Hindlimb muscle (tissue), 1 donor: ENCODE results near the gene CDC20B. TPM values are rescaled to one million over a fixed set of nuclear protein-coding genes. Genes with fewer than 3 reads are reported as not detected.

Experiments
- DNase-seq: peaks from one replicate; pipeline ENCODE4 v3.0.0-alpha.2; 2013
- polyA plus RNA-seq: library from polyadenylated mRNA; unstranded; fragments of 120-200 nt; gene quantifications from one replicate; pipeline ENCODE4 v1.2.1, GENCODE V29; 2013; ENCODE audit not compliant: insufficient read length

The CDC20B gene
- polyA plus RNA-seq, result 0.12 TPM

GRCh38 chr5:55172937-55173686, at the start of gene CDC20B:
TSS of gene CDC20B (minus strand) at chr5:55173177. CDS start at chr5:55173000, 177 bp downstream.
- DNase-seq, result peak; percentile 84

GRCh38 chr5:55222092-55222984, 49.4 kb upstream of the CDC20B start:
- no peak for DNase-seq

- no peak for DNase-seq
These were observed 47.6 kb upstream of the CDC20B start for GRCh38 chr5:55220433-55221185.

- DNase-seq, result no peak
These were observed 46.8 kb upstream of the CDC20B start for GRCh38 chr5:55219770-55220169.

GRCh38 chr5:55218967-55219366, 46.0 kb upstream of the CDC20B start:
- DNase-seq, result no peak

DNA sequence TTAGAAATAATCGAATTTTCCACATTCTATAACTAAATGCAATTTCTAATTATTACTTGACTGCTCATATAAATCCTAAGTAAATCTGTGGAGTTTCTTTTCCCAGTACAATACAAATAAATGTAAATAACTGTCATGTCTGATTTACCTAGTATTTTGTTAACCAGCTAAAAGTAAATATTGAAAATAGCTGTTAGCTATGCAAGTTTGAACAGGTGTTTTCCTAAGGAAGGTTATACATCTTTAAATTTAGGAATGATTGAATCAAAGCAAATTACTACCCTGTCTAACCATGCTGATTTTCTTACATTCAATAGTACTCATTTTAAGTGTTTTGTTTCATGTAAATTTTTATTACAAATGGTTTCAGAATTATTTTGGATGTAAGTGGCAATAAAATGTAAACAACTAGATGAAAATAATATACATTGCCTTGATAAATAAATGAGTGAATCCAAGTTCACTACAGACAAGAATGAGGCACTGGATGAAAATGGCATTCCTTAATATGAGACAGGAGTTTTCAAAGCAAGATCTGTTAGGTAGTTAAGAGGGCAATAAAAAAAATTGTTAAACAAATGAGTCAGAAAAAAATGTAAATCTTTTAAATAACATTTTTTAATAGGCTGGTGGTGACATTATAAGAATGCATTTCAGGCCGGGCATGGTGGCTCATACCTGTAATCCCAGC, 38.4 kb upstream of the CDC20B start:
- DNase-seq, result no peak

DNA sequence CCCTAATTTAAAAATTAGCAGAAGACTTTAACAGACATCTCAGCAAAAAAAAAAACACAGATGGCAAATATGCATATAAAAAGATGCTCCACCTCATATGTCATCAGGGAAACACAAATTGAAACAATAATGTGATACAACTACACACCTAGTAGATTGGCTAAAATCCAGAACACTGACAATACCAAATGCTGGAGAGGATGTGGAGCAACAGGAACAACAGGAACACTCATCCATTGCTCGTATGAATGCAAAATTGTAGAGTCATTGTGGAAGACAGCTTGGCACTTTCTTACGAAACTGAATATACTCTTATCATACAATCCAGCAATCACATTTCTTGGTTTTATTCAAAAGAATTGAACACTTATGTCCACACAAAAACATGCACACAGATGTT, 32.0 kb upstream of the CDC20B start:
- DNase-seq, result no peak

- no peak for DNase-seq
These were observed 18.2 kb upstream of the CDC20B start for GRCh38 chr5:55191165-55191564.

DNA sequence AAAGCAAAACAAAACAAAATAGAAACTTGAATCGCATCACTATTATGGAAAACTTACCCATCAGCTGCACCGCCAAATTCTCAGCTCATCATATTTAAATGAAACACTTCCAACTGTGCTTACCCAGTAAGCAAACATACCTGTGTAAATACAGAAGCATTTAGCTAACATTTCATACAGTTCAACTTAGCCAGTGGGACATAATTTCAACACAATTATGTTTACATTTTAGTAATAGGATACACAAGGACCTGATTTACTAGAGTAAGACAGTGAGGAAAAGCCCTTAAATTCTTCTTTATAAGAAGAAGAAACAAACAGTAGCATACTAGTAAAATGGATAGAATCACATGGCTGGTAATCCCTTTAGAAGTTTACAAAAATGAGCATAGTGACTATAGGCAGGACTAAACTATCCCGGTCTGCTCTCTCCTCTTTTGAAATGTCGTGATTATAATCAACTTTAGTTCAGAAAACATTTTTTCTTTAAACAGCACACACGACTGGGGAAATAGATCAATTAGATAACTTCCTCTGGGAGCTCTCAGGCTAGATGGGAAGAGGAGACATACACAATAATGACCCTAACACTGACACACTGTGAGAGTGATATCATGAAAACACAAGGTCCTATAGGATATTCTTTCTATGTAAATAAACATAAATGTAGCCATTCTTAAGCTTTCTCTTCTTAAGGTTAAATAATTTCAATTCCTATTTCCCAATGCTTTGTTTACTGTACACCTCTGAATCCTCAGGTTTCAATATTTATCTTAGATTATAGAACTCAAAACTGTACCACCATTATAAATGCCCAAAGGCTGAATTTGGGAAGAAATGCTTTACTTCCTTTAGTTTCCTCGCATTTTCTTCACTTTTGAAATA, 15.9 kb upstream of the CDC20B start:
- no peak for DNase-seq

DNA sequence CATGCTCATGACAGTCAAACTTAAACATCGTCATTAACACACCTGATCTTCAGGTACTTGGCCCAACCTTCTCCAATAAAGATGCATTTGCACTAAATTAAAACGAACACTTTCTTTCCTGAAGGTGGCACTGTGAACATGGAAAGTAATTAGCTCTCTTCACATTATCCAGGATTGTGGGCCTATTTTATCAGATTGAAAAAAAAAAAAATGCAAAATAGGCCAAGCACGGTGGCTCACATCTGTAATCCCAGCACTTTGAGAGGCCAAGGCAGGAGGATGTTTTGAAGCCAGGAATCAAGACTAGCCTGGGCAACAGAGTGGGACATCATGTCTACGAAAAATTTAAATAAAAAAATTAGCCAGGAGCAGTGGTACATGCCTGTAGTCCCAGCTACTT, 14.4 kb upstream of the CDC20B start:
- DNase-seq, result no peak

DNA sequence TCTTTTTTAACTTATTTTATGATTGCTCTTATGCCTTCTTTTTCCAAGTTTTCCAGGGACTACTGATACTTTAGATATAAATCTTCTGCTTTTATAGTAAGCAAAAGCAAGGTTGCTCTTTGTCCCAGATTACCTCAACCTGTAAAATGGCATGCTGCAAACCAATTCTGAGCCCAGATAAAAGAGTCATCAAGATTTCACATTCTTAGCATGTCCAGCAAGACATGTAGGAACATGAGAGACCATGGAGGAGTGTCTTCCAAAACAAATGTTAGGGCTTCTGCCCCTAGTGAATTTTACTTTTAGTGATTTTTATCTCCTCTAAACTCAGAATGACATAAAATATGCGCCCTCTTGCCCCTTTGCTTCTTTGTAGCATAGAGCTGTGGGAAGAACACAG, 7.0 kb upstream of the CDC20B start:
- DNase-seq, result no peak

- no peak for DNase-seq
These were observed 4.1 kb upstream of the CDC20B start for GRCh38 chr5:55177078-55177477.

DNA sequence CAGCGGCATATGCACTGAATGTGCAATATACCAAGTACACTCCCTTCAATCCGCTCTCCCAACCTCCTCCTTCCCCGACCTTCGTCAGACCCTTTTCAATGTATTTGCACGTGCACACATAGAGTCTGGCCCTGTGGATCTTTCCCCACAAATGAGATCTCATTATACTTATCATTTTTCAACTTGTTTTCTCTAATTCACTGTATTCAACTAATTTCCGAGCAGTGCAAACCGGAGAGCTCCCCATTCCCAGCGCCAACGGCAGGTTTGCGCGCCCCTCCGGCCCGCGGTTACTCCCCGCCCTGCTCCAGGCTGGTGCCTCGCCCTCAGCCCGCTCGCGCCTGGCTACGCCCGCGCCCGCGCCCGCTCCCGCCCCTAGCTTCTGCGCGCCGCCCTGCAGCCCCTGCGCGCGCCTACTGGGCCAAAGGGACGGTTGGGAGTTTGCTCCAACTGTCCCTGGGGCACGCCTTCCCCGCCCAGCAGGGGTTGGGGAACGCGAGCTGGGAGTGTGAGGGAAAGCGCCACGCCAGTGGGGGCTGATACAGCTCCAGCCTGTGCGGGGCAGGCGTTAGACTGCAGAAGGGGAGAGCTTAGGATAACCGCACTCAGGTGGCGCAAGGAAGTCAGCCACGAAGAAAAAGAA, 3.3 kb upstream of the CDC20B start:
- DNase-seq, result no peak

DNA sequence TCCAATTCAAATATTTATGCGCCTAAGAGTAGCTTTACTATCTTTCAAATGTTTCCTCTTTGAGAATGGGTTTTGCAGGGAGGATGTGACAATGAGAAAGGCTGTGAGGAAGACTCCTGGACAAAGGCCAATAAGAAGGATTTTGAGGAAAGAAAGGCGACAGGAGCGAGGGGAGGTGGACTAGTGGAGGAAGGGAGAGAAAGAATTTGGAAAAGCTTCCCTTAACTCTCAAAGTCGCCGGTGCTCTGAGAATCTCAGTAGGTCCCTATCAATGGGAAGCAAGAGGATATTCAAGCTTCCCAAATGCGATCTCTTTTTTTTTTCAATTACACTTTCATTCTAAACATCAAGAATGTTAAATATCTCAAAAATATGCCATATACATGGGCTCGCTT, 2.8 kb upstream of the CDC20B start:
- no peak for DNase-seq

- no peak for DNase-seq
These were observed 782 bp upstream of the CDC20B start for GRCh38 chr5:55173687-55174230.

DNA sequence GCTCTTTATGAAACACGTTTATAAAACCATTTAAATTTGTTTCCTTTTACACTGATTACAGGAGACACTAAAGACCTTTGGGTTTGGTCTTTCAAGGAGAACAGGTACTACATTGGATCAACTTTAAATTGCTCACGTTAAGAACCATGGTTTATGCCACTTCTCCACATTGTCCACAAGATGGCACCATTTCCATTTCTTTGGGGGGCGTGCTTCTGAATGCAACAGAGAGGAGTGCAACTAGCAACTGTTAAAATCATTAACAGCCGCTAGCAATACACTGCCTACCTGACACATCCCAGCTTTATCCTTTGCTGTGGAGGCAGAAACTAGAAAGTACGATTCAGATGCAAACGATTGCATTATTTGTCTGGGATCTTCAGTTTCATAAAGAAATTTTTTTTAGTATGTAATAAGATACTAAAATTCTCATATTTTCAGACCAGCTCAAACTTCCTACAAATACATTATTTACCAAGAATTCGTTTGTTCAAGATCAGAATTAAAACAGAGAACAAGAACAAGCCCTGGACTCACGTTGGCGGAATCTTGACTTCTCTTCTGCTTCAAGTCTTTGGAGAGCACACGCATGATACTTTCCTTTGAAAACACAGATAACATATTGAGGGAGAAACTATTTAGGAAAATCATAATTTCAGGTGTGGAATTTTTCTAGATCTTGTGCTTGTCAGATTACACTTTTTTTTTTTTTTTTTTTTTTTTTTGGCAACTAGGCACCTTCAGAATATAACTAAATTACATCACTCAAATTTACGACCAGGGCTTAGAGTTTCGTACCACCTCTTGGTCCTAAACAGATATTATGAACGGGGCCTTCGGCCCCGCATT, 702 bp downstream of the CDC20B start:
- peak; percentile 78 for DNase-seq

- DNase-seq, result no peak
These were observed 1.5 kb downstream of the CDC20B start for GRCh38 chr5:55171471-55171870.

DNA sequence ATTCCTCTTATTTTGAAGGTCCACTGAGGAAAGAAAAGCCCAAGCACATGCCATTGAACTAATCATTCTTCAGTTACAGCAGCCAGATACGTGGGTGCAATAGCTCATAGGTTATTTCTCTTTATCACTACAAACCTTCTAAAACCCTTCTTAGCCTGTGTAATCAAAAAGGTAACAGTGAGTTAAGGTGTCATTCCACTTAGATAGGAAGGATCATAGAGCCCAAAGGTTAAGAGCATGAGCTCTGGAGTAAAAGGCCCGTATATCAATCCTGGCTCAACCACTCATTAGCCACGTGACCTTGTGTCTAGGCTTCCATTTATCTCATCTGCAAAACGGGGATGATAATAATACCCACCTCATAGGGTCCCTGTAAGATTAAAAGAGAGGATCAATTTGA, 10.3 kb downstream of the CDC20B start:
- no peak for DNase-seq

DNA sequence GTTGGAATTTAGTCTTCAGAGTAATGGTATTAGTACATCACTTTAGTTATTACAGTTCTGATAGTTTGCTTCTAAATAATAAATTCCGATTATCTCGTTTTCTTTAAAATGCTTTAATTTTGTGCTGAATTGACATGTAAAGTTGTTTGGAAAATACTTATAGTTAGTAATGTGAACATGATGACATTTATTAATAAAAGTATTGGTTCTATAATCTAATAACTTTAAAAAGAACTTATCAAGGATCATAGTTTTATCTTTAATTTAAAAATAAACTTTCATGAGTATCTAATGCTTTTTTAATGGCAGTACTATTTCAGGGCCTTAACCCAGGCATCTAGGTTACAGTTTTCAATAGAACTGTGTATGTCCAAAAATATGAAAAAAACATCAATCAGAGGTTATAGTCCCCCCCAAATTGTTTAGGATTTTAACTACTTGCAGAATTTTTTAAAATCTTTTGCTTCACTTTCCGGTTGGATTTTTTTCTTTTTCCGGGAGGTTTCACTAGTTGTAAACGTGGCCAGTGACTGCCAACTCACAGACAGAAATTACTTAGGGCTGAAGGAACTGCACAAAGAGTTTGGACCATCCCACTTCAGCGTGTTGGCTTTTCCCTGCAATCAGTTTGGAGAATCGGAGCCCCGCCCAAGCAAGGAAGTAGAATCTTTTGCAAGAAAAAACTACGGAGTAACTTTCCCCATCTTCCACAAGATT, 12.3 kb downstream of the CDC20B start:
- peak; percentile 90 for DNase-seq
